Measurements from ENCODE around the gene CDCA3. TPM values are rescaled to one million over a fixed set of nuclear protein-coding genes. Genes with fewer than 3 reads are reported as not detected.
"Not testable (repeated sequence)": the region's sequence is repeated elsewhere in the genome, so short reads cannot be mapped to it uniquely, and the experiment has no call there.

Gene CDCA3
- total RNA-seq, 6 experiments from 2014 or later: 0.62 to 1.7 (median 1.3) TPM

DNA sequence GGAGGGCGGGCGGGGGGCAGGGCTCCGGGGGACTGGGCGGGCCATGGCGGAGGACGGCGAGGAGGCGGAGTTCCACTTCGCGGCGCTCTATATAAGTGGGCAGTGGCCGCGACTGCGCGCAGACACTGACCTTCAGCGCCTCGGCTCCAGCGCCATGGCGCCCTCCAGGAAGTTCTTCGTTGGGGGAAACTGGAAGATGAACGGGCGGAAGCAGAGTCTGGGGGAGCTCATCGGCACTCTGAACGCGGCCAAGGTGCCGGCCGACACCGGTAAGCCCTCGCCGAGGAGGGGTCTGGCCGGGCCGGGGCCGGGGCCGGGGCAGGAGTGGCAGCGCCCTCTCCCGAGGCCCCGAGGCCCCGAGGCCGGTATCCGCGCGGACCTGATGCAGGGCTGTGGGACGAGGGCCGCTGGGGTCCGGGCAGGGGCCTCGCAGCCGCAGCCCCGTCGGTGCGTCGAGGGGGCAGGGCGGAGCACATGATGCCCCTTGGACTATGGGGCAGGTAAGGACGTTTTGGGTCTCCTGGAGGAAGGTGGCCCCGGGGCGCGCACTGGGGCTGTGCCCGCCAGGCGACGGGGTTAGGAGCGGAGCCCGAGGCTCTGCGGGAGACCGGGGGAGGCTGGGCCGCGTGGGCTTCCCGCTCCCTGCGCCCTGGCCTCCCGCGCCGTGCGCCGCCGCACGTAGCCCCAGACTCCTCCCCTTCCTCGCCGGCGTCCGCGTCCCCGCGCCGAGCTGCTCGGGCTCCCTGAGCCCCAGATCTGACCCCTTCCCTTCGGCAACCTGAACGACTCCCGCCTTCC lies 16.5 kb upstream of the CDCA3 start, which contains the start of gene TPI1:
Gene TPI1, plus strand, starts transcription at position 119 of the 798 bp plus-strand sequence. Its CDS starts 36 bp downstream, at position 155.
- WGBS (ENCODE audit: insufficient coverage, low coverage, low lambda C conversion rate, missing lambda C conversion rate): 3% methylated on average over 10 of the region's 86 CpGs
- Histone ChIP-seq H3K36me3 (peaks cover 0 to 27% (median 12%) of the 10 kb centered on the region in 4 donors), H3K4me3 (peak within 1 kb of the TSS; percentile 93 to 98 (median 96)), H3K4me1 (peaks cover 0 to 33% (median 10%) of the 10 kb centered on the region in 4 donors), H3K27ac (peak within 1 kb of the TSS; percentile 93 to 97 (median 93)), H3K9me3 (no peaks in the 10 kb centered on the region), H3K27me3 (no peaks in the 10 kb centered on the region)
- DNase-seq (peak; percentile 90 to 93 (median 92)), ATAC-seq (peak; percentile 74 to 88 (median 84))
- intact Hi-C loops (cut with DNase I): no loop called here
- TF ChIP-seq POLR2A (IDR thresholded peaks at IDR 0.05): peak; percentile 98
- TF ChIP-seq CTCF (IDR thresholded peaks at IDR 0.05): no peak

DNA sequence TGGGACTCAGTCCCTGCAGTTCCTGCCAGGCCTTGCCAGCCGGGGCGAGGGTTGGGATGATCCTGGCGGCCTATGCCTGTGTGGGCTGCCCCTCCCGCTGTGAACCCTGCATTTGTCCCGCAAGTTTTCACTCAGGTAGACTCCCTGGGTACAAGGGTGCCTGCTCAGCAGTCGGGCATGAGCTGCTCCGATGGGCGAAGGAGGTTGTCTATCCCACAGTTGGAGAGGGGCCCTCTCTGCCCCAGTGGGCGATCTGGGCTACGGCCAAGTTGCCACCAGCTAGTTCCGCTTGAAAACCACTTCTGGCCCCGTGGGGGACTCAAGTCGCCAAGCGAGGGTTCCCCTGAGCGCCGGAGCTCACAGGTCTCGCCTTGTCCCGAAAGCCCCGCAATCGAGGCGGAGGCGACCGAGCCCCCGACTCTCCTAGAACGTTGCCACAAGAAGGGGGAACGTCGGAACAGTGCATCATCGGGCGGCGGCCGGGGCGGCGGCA lies 15.9 kb upstream of the CDCA3 start:
- Histone ChIP-seq H3K36me3 (peaks cover 0 to 32% (median 15%) of the 10 kb centered on the region in 4 donors), H3K27me3 (no peaks in the 10 kb centered on the region), H3K4me3 (peak overlapping the region; percentile 93 to 98 (median 96)), H3K27ac (peak overlapping the region; percentile 67 to 97 (median 93)), H3K9me3 (no peaks in the 10 kb centered on the region), H3K4me1 (peaks cover 0 to 30% (median 10%) of the 10 kb centered on the region in 4 donors)
- intact Hi-C loops (cut with DNase I): no loop called here
- 0% methylated on average over 4 of the region's 33 CpGs for WGBS (ENCODE audit: insufficient coverage, low coverage, low lambda C conversion rate, missing lambda C conversion rate)
- TF ChIP-seq CTCF (IDR thresholded peaks at IDR 0.05): no peak
- ATAC-seq (peak; percentile 41 to 59 (median 58)), DNase-seq (peak; percentile 71 to 86 (median 86))

- Histone ChIP-seq H3K4me1 (peaks cover 0 to 24% (median 10%) of the 10 kb centered on the region in 4 donors), H3K36me3 (peaks cover 0 to 36% (median 18%) of the 10 kb centered on the region in 4 donors), H3K4me3 (peak overlapping the region in 2 of 3 donors; percentile 93 to 96), H3K27ac (peak overlapping the region; percentile 67 to 97 (median 93)), H3K9me3 (no peaks in the 10 kb centered on the region), H3K27me3 (no peaks in the 10 kb centered on the region)
- no peak for ATAC-seq
- no peak for TF ChIP-seq CTCF (IDR thresholded peaks at IDR 0.05)
- TF ChIP-seq POLR2A (IDR thresholded peaks at IDR 0.05): no peak
- intact Hi-C loops (cut with DNase I): no loop called here
- WGBS (ENCODE audit: insufficient coverage, low coverage, low lambda C conversion rate, missing lambda C conversion rate): 61% methylated on average over 11 of the region's 19 CpGs
- DNase-seq: peak in 1 of 3 donors; percentile 36
Observed at GRCh38 chr12:6866163-6866919, 15.3 kb upstream of the CDCA3 start.

- 97% methylated on average over 4 of the region's 5 CpGs for WGBS (ENCODE audit: insufficient coverage, low coverage, low lambda C conversion rate, missing lambda C conversion rate)
- intact Hi-C loops (cut with DNase I); ATAC-seq; H3K9me3 ChIP-seq; H3K27me3 ChIP-seq; H3K4me3 ChIP-seq; H3K27ac ChIP-seq: not testable (repeated sequence)
- peak in 2 of 3 donors; percentile 13 to 30 for DNase-seq
- peaks cover 0 to 21% (median 10%) of the 10 kb centered on the region in 4 donors for H3K4me1 ChIP-seq
- peaks cover 0 to 36% (median 19%) of the 10 kb centered on the region in 4 donors for H3K36me3 ChIP-seq
Observed at GRCh38 chr12:6865307-6865706, 14.2 kb upstream of the CDCA3 start.
